Measurements from ENCODE around the gene ATXN2. TPM values are rescaled to one million over a fixed set of nuclear protein-coding genes. Genes with fewer than 3 reads are reported as not detected.

ATXN2 gene
- total RNA-seq, 1 experiment from 2014 or later, result 72.9 TPM

GRCh38 chr12:111521801-111522200 lies 77.3 kb downstream of the ATXN2 start:
- no peaks in the 10 kb centered on the region for H3K27me3 ChIP-seq (ENCODE audit: insufficient read depth, low read length)
- H3K14ac ChIP-seq (ENCODE audit: insufficient read depth, low read length), result no peak overlapping the region
- no peaks in the 10 kb centered on the region for H4K20me1 ChIP-seq (ENCODE audit: control insufficient read depth, insufficient read depth, insufficient read length)
- H3K79me1 ChIP-seq (ENCODE audit: insufficient read depth, low read depth, low read length, poor library complexity, severe bottlenecking), result no peaks in the 10 kb centered on the region
- Mint-ChIP-seq H3K27me3 (ENCODE audit: low read depth) (no peaks in the 10 kb centered on the region), H3K4me1 (no peaks in the 10 kb centered on the region), H3K36me3 (ENCODE audit: insufficient read depth in 1 of 3, low read depth in 3 of 3) (peaks cover 11 to 47% (median 27%) of the 10 kb centered on the region in 3 experiments; a peak in 6 of 7 replicates), H3K9me3 (no peaks in the 10 kb centered on the region), H3K27ac (no peak overlapping the region), H3K4me3 (no peak overlapping the region)
- H3K27ac ChIP-seq (ENCODE audit: insufficient read length, low read depth, low read length), result no peak overlapping the region
- H3K4me1 ChIP-seq (ENCODE audit: insufficient read depth, low read length), result no peaks in the 10 kb centered on the region
- H2BK120ac ChIP-seq (ENCODE audit: low read depth, low read length, poor library complexity, severe bottlenecking), result no peak overlapping the region
- no peak overlapping the region for H2AK5ac ChIP-seq (ENCODE audit: insufficient read length, low read length)
- H3K4me2 ChIP-seq (ENCODE audit: insufficient read depth, insufficient read length, low read length), result no peak overlapping the region
- no peak overlapping the region for H2AFZ ChIP-seq (ENCODE audit: low read length)
- no peaks in the 10 kb centered on the region for H3K79me2 ChIP-seq (ENCODE audit: insufficient read depth, low read length)
- no peak overlapping the region for H3K9ac ChIP-seq (ENCODE audit: extremely low read depth, insufficient read length, low read length)
- no peak for DNase-seq
- no peaks in the 10 kb centered on the region for H3K23me2 ChIP-seq (ENCODE audit: insufficient read length, low read depth, low read length, poor library complexity, severe bottlenecking)
- WGBS (ENCODE audit: extremely low coverage, insufficient read length, low lambda C conversion rate), result no CpG with 5 or more reads among the region's 2 CpGs
- no peak overlapping the region for H3K4ac ChIP-seq (ENCODE audit: low read depth, low read length)
- no peak overlapping the region for H4K91ac ChIP-seq (ENCODE audit: insufficient read length, low read depth, low read length)
- no peak overlapping the region for H3K23ac ChIP-seq (ENCODE audit: insufficient read length, low read depth, low read length)
- H3T11ph ChIP-seq (ENCODE audit: low read length), result no peak overlapping the region
- no peaks in the 10 kb centered on the region for H3K9me3 ChIP-seq (ENCODE audit: control insufficient read depth, low read depth, low read length)
- no peak overlapping the region for H4K5ac ChIP-seq (ENCODE audit: insufficient read length, low read depth, low read length)
- H4K8ac ChIP-seq (replicated peaks; ENCODE audit: insufficient read length, low read depth, low read length), result no peak overlapping the region
- TF ChIP-seq, protein P1, sequence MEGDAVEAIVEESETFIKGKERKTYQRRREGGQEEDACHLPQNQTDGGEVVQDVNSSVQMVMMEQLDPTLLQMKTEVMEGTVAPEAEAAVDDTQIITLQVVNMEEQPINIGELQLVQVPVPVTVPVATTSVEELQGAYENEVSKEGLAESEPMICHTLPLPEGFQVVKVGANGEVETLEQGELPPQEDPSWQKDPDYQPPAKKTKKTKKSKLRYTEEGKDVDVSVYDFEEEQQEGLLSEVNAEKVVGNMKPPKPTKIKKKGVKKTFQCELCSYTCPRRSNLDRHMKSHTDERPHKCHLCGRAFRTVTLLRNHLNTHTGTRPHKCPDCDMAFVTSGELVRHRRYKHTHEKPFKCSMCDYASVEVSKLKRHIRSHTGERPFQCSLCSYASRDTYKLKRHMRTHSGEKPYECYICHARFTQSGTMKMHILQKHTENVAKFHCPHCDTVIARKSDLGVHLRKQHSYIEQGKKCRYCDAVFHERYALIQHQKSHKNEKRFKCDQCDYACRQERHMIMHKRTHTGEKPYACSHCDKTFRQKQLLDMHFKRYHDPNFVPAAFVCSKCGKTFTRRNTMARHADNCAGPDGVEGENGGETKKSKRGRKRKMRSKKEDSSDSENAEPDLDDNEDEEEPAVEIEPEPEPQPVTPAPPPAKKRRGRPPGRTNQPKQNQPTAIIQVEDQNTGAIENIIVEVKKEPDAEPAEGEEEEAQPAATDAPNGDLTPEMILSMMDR (conservative IDR thresholded peaks at IDR 0.05), result no peak
- no peak overlapping the region for H3K56ac ChIP-seq (ENCODE audit: insufficient read length, low read depth, low read length)
- no peak overlapping the region for H2BK15ac ChIP-seq (ENCODE audit: low read depth, low read length)
- no peak overlapping the region for H2BK5ac ChIP-seq (ENCODE audit: insufficient read length, low read length)
- no peak overlapping the region for H2BK20ac ChIP-seq (ENCODE audit: low read depth, low read length, poor library complexity, severe bottlenecking)
- no peak overlapping the region for H3K18ac ChIP-seq (ENCODE audit: insufficient read length, low read depth, low read length)
- no peak overlapping the region for H2BK12ac ChIP-seq (ENCODE audit: insufficient read length, low read depth, low read length)

Measured in H9 (cell line).